Neuronal stem cell (in vitro differentiated cells): ENCODE data around the gene XXYLT1.

Source experiments
- DNase-seq: peaks from one replicate; pipeline ENCODE4 v3.0.0-alpha.2; 2013; ENCODE audit warnings: low spot score
- H2AFZ ChIP-seq: one replicate; pipeline ENCODE4 v1.6.1; 2013; ENCODE audit warnings: mild to moderate bottlenecking, low read length, inconsistent platforms
- H2AK5ac ChIP-seq: 2 replicates; pipeline ENCODE4 v1.6.1; 2013; ENCODE audit warnings: low read depth, mild to moderate bottlenecking, inconsistent platforms, low read length, moderate library complexity, mixed read lengths
- H2BK120ac ChIP-seq: 2 replicates; pipeline ENCODE4 v1.6.1; 2013; ENCODE audit warnings: low read depth, mild to moderate bottlenecking, inconsistent platforms, low read length, moderate library complexity, mixed read lengths
- H2BK12ac ChIP-seq: one replicate; pipeline ENCODE4 v1.6.1; 2013; ENCODE audit warnings: low read length, inconsistent platforms
- H2BK15ac ChIP-seq: 2 replicates; pipeline ENCODE4 v1.6.1; 2013; ENCODE audit warnings: mild to moderate bottlenecking, low read length, inconsistent platforms, mixed read lengths
- H2BK5ac ChIP-seq: one replicate; pipeline ENCODE4 v1.6.1; 2013; ENCODE audit warnings: inconsistent platforms, mild to moderate bottlenecking, low read length, moderate library complexity
- H3K14ac ChIP-seq: one replicate; pipeline ENCODE4 v1.6.1; 2013; ENCODE audit warnings: low read length, inconsistent platforms
- H3K18ac ChIP-seq: 2 replicates; pipeline ENCODE4 v1.6.1; 2013; ENCODE audit warnings: low read length, inconsistent platforms
- H3K23ac ChIP-seq: 2 replicates; pipeline ENCODE4 v1.6.1; 2013; ENCODE audit warnings: low read depth, mild to moderate bottlenecking, mixed read lengths, low read length, inconsistent platforms; ENCODE audit not compliant: poor library complexity
- H3K27ac ChIP-seq: replicated peaks from 3 replicates; pipeline ENCODE4 v1.5.1; 2013; ENCODE audit warnings: low read length, inconsistent platforms
- H3K27me3 ChIP-seq, 3 experiments: 2 replicates each; pipeline ENCODE4 v1.6.1; 2013; ENCODE audit warnings: low read length in 3 of 3, mild to moderate bottlenecking in 2 of 3, inconsistent platforms in 1 of 3, low read depth in 1 of 3, mixed read lengths in 1 of 3, moderate library complexity in 1 of 3; ENCODE audit not compliant: control insufficient read depth in 3 of 3, insufficient read depth in 3 of 3
- H3K36me3 ChIP-seq, 2 donors: replicated peaks in 1 of 2; 2 replicates each; pipeline ENCODE4 v1.6.1; 2013; ENCODE audit warnings: low read length in 2 of 2; ENCODE audit not compliant: control insufficient read depth in 2 of 2, insufficient read depth in 2 of 2
- H3K4ac ChIP-seq: 2 replicates; pipeline ENCODE4 v1.6.1; 2013; ENCODE audit warnings: inconsistent platforms, mild to moderate bottlenecking, low read length, moderate library complexity
- H3K4me1 ChIP-seq, 2 donors: 1 replicate in 1 of 2; 2 replicates in 1 of 2; pipeline ENCODE4 v1.6.1; 2013; ENCODE audit warnings: low read length in 2 of 2, low read depth in 1 of 2; ENCODE audit not compliant: control insufficient read depth in 2 of 2, insufficient read depth in 1 of 2
- H3K4me2 ChIP-seq: one replicate; pipeline ENCODE4 v1.6.1; 2013; ENCODE audit warnings: mild to moderate bottlenecking, low read length, inconsistent platforms; ENCODE audit not compliant: insufficient read depth, poor library complexity, severe bottlenecking
- H3K4me3 ChIP-seq, 2 donors: 2 replicates each; pipeline ENCODE4 v1.5.1; 2013; ENCODE audit warnings: low read length in 2 of 2, mild to moderate bottlenecking in 2 of 2, inconsistent platforms in 1 of 2, moderate library complexity in 1 of 2
- H3K79me1 ChIP-seq: one replicate; pipeline ENCODE4 v1.6.1; 2013; ENCODE audit warnings: low read depth, mild to moderate bottlenecking, inconsistent platforms, low read length, moderate library complexity
- H3K9ac ChIP-seq: one replicate; pipeline ENCODE4 v1.6.1; 2013; ENCODE audit warnings: mild to moderate bottlenecking, low read depth, low read length, inconsistent platforms; ENCODE audit not compliant: poor library complexity
- H3K9me3 ChIP-seq, 2 donors: replicated peaks in 1 of 2; 2 replicates each; pipeline versions ENCODE3 to v1.6.1; 2013; ENCODE audit warnings: low read length in 2 of 2, mild to moderate bottlenecking in 2 of 2, inconsistent platforms in 1 of 2, low read depth in 1 of 2, mixed read lengths in 1 of 2, moderate library complexity in 1 of 2; ENCODE audit not compliant: control insufficient read depth in 2 of 2, insufficient read depth in 1 of 2
- H4K8ac ChIP-seq: one replicate; pipeline ENCODE4 v1.6.1; 2013; ENCODE audit warnings: low read depth, mild to moderate bottlenecking, inconsistent platforms, low read length, moderate library complexity
- H4K91ac ChIP-seq: one replicate; pipeline ENCODE4 v1.6.1; 2013; ENCODE audit warnings: low read length, low read depth, mild to moderate bottlenecking, inconsistent platforms; ENCODE audit not compliant: poor library complexity
- WGBS, 2 donors: extraction: QIAGEN DNeasy Blood & Tissue Kit; methylation state at CpG; one replicate each; pipeline ENCODE4 v1.1.7; 2013; ENCODE audit warnings: missing lambda C conversion rate in 2 of 2, mixed read lengths in 1 of 2; ENCODE audit not compliant: insufficient read length in 2 of 2, insufficient replicate concordance in 1 of 2; ENCODE audit errors: extremely low coverage in 2 of 2; 5-methylcytosine and 5-hydroxymethylcytosine counted together

XXYLT1 gene

GRCh38 chr3:195114786-195115599 lies 156.0 kb downstream of the XXYLT1 start:
- no peak overlapping the region for H4K8ac ChIP-seq
- H3K4me1 ChIP-seq, result peaks cover 8 to 22% of the 10 kb centered on the region in 2 donors

GRCh38 chr3:195113536-195114425 lies 157.2 kb downstream of the XXYLT1 start:
- H3K9me3 ChIP-seq, result peaks cover 0 to 10% of the 10 kb centered on the region in 2 donors
- no peak overlapping the region for H3K9ac ChIP-seq
- H3K23ac ChIP-seq, result no peak overlapping the region
- peaks cover 13 to 14% of the 10 kb centered on the region in 2 donors for H3K36me3 ChIP-seq
- H2BK5ac ChIP-seq, result no peak overlapping the region
- no peak overlapping the region for H2AK5ac ChIP-seq
- H3K4me3 ChIP-seq, result no peak overlapping the region
- no peak overlapping the region for H3K18ac ChIP-seq
- no peak overlapping the region for H3K14ac ChIP-seq
- H3K27me3 ChIP-seq, result peaks cover 0 to 3% (median 0%) of the 10 kb centered on the region in 3 experiments
- no peak overlapping the region for H4K91ac ChIP-seq
- H2BK15ac ChIP-seq, result no peak overlapping the region
- no peak overlapping the region for H3K4me2 ChIP-seq
- no peak overlapping the region for H2AFZ ChIP-seq
- peaks cover 4 to 16% of the 10 kb centered on the region in 2 donors for H3K4me1 ChIP-seq
- H3K4ac ChIP-seq, result no peak overlapping the region
- peaks cover 5% of the 10 kb centered on the region for H3K79me1 ChIP-seq
- H3K27ac ChIP-seq, result no peak overlapping the region
- H4K8ac ChIP-seq, result no peak overlapping the region
- H2BK120ac ChIP-seq, result no peak overlapping the region
- no peak for DNase-seq
- no peak overlapping the region for H2BK12ac ChIP-seq
- WGBS, 2 donors, result no CpG with 5 or more reads among the region's 14 CpGs

More at GRCh38 chr3:195114786-195115599, 156.0 kb downstream of the XXYLT1 start:
- H2AFZ ChIP-seq, result no peak overlapping the region
- no CpG with 5 or more reads among the region's 31 CpGs for WGBS, 2 donors
- H3K9ac ChIP-seq, result no peak overlapping the region
- H2BK120ac ChIP-seq, result no peak overlapping the region
- H2BK15ac ChIP-seq, result no peak overlapping the region
- peak overlapping the region; percentile 19 for H3K18ac ChIP-seq
- DNase-seq, result no peak
- peaks cover 5% of the 10 kb centered on the region for H3K79me1 ChIP-seq
- no peak overlapping the region for H3K4me2 ChIP-seq
- no peak overlapping the region for H4K91ac ChIP-seq
- H3K4ac ChIP-seq, result no peak overlapping the region
- H3K27me3 ChIP-seq, result no peaks in the 10 kb centered on the region
- no peak overlapping the region for H3K14ac ChIP-seq
- no peak overlapping the region for H2AK5ac ChIP-seq
- H3K9me3 ChIP-seq, result peaks cover 0 to 6% of the 10 kb centered on the region in 2 donors
- no peak overlapping the region for H2BK12ac ChIP-seq
- peaks cover 6 to 7% of the 10 kb centered on the region in 2 donors for H3K36me3 ChIP-seq
- no peak overlapping the region for H3K4me3 ChIP-seq
- H3K27ac ChIP-seq, result no peak overlapping the region
- no peak overlapping the region for H2BK5ac ChIP-seq
- no peak overlapping the region for H3K23ac ChIP-seq

GRCh38 chr3:195113048-195113447 lies 157.9 kb downstream of the XXYLT1 start:
- Histone ChIP-seq H2AFZ (no peak overlapping the region), H2BK5ac (no peak overlapping the region), H3K18ac (no peak overlapping the region), H2BK15ac (no peak overlapping the region), H3K79me1 (peaks cover 4% of the 10 kb centered on the region), H3K9ac (no peak overlapping the region), H3K36me3 (peaks cover 13 to 14% of the 10 kb centered on the region in 2 donors), H3K14ac (peak overlapping the region; percentile 94), H3K27me3 (peaks cover 0 to 3% (median 0%) of the 10 kb centered on the region in 3 experiments), H2BK120ac (no peak overlapping the region), H3K4me1 (peaks cover 4 to 9% of the 10 kb centered on the region in 2 donors), H3K23ac (no peak overlapping the region), H3K4me2 (no peak overlapping the region), H3K27ac (no peak overlapping the region), H2BK12ac (no peak overlapping the region), H3K9me3 (peaks cover 0 to 10% of the 10 kb centered on the region in 2 donors), H2AK5ac (no peak overlapping the region), H3K4ac (no peak overlapping the region), H4K91ac (no peak overlapping the region), H4K8ac (no peak overlapping the region), H3K4me3 (no peak overlapping the region)
- no CpG with 5 or more reads among the region's 14 CpGs for WGBS, 2 donors
- DNase-seq, result no peak
